ENCODE measurements around the gene ME3.
A peak's percentile ranks its signal among the peaks of the same experiment; 100 is the strongest.
"Not testable (repeated sequence)": the region's sequence is repeated elsewhere in the genome, so short reads cannot be mapped to it uniquely, and the experiment has no call there.

ME3 gene

DNA sequence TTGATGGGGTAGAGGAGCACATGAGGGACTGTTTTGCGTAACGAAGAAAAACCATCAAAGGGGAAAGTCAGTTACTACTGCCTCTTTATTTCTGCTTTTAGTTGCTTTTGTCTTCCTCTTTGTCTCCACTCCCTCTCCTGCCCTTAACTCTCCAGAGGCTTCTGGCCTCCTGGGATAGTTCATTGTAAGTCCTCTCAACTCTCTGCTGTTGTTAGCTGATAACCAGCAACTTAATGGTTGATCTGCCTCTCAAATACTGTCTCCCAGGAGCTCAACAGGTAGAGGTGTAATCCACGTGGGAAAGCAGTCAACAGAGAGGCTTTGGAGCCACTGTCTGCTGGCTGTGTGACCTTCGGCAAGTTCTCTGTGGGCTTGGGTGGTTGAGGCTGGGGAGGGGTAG lies 250.5 kb downstream of the ME3 start:
- no peak for DNase-seq (ENCODE audit: low read depth, low spot score)
- TF ChIP-seq, protein P1, sequence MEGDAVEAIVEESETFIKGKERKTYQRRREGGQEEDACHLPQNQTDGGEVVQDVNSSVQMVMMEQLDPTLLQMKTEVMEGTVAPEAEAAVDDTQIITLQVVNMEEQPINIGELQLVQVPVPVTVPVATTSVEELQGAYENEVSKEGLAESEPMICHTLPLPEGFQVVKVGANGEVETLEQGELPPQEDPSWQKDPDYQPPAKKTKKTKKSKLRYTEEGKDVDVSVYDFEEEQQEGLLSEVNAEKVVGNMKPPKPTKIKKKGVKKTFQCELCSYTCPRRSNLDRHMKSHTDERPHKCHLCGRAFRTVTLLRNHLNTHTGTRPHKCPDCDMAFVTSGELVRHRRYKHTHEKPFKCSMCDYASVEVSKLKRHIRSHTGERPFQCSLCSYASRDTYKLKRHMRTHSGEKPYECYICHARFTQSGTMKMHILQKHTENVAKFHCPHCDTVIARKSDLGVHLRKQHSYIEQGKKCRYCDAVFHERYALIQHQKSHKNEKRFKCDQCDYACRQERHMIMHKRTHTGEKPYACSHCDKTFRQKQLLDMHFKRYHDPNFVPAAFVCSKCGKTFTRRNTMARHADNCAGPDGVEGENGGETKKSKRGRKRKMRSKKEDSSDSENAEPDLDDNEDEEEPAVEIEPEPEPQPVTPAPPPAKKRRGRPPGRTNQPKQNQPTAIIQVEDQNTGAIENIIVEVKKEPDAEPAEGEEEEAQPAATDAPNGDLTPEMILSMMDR (IDR thresholded peaks at IDR 0.05; ENCODE audit: insufficient read depth, low read length, missing control alignments): no peak
- ChIA-PET CTCF (interaction anchor here (19.8 kb wide), 1 partner anchor 58 kb away, joined by 247 read pairs; no protein-coding TSS in a partner anchor), POLR2A (no interaction called here)
- H3K4me3 ChIP-seq (ENCODE audit: low read depth, low read length): no peak overlapping the region

DNA sequence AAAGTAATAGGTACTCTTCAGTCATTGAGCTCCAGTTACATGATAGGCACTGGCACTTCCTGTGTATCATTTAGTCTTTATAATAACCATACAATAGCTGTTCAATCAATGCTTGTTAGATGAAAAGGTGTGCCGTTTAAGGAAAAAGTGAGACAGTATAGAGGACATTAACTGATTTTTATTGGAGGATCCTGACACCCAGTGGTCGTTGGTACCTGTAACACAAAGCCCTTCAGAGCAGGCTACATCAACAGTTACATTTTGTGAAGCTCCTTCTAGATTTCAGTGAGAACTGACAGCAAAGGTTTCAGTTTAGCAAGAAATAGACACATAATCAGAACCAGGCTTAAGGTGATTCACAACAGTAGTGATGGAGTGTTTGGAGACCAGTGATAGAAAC lies 253.5 kb downstream of the ME3 start:
- H3K4me3 ChIP-seq (ENCODE audit: low read depth, low read length): no peak overlapping the region
- CTCF ChIA-PET: interaction anchor here (0.7 to 19.8 kb wide), 10 partner anchors 10 to 208 kb away, joined by 3 to 247 read pairs (median 4); no protein-coding TSS in a partner anchor
- TF ChIP-seq, protein P1 (IDR thresholded peaks at IDR 0.05; ENCODE audit: insufficient read depth, low read length, missing control alignments): peak; percentile 32
- POLR2A ChIA-PET: interaction anchor here (0.6 kb wide), 1 partner anchor 303 kb away, joined by 3 read pairs; no protein-coding TSS in a partner anchor
- DNase-seq (ENCODE audit: low read depth, low spot score): no peak

DNA sequence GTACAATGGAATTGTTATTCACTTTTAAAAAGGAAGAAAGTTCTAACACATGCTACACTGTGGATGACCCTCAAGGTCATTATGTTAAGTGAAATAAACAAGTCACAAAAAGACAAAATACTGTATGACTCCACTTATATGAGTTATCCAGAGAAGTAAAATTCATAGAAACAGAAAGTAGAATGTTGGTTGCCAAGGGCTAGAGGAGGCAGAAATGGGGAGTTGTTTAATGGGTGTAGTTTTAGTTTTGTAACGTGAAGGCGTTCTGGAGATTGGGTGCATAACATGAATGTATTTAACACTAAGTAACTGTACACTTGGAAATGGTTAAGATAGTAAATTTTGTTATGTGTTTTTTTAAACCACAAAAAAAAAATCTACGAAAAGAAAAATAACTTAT lies 253.9 kb downstream of the ME3 start:
- H3K4me3 ChIP-seq (ENCODE audit: low read depth, low read length): no peak overlapping the region
- no peak for DNase-seq (ENCODE audit: low read depth, low spot score)
- CTCF ChIA-PET: interaction anchor here (0.7 to 19.8 kb wide), 9 partner anchors 10 to 209 kb away, joined by 3 to 247 read pairs (median 4); no protein-coding TSS in a partner anchor
- TF ChIP-seq, protein P1 (IDR thresholded peaks at IDR 0.05; ENCODE audit: insufficient read depth, low read length, missing control alignments): no peak
- POLR2A ChIA-PET: interaction anchor here (0.6 kb wide), 1 partner anchor 303 kb away, joined by 3 read pairs; no protein-coding TSS in a partner anchor

DNA sequence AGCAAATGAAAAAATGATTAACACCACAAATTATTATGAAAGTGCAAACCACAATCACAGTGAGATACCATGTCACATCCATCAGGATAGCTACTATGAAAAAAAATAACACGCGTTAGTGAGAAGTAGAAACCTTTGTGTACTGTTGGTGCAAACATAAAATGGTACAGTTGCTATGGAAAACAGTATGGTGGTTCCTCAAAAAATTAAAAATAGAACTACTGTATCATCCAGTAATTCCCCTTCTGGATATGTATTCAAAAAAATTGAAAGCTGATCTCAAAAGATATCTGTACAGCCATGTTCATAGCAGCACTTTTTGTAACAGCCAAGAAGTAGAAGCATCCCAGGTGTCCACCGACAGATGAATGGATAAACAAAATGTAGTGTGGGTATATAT lies 254.3 kb downstream of the ME3 start:
- ChIA-PET CTCF (interaction anchor here (0.7 to 19.8 kb wide), 6 partner anchors 9 to 209 kb away, joined by 3 to 247 read pairs (median 4); no protein-coding TSS in a partner anchor), POLR2A (no interaction called here)
- DNase-seq (ENCODE audit: low read depth, low spot score): no peak

DNA sequence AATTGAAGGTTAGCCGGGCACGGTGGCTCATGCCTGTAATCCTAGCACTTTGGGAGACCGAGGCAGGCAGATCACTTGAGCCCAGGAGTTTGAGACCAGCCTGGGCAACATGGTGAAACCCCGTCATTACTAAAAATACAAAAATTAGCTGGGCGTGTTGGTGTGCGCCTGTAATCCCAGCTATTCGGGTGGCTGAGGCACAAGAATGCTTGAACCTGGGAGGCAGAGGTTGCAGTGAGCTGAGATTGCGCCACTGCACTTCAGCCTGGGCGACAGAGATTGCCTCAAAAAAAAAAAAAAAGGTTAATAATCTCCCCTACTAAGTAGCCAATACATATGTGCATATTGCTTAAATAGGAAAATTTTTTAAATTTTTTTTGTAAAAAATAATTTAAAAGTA lies 255.5 kb downstream of the ME3 start:
- POLR2A ChIA-PET; H3K4me3 ChIP-seq (ENCODE audit: low read depth, low read length); DNase-seq (ENCODE audit: low read depth, low spot score): not testable (repeated sequence)
- CTCF ChIA-PET: interaction anchor here (1.2 to 19.8 kb wide), 2 partner anchors 23 to 53 kb away, joined by 3 to 247 read pairs; no protein-coding TSS in a partner anchor

More for the DNA sequence above, 254.3 kb downstream of the ME3 start:
- TF ChIP-seq, protein P1 (IDR thresholded peaks at IDR 0.05; ENCODE audit: insufficient read depth, low read length, missing control alignments): no peak
- no peak overlapping the region for H3K4me3 ChIP-seq (ENCODE audit: low read depth, low read length)

DNA sequence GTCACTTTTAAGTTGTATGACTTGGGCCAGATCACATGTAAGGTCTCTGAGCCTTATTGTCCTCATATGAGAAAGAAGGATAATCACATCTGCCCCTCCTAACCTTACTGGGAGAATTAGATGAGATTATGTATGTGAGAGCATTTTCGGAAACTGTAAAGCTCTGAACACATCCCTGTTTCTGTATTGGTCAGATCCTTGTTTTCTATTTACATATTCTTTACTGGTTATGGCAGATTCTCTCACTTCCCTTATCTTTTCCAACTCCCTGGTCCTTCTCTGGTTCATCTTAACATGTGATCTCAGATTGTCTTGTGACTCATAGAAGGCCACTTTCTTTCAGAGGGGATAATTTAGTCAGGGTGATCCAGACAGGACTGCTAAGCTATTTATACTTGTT lies 255.9 kb downstream of the ME3 start:
- TF ChIP-seq, protein P1 (IDR thresholded peaks at IDR 0.05; ENCODE audit: insufficient read depth, low read length, missing control alignments): no peak
- CTCF ChIA-PET: interaction anchor here (1.2 to 19.8 kb wide), 2 partner anchors 22 to 53 kb away, joined by 3 to 247 read pairs; no protein-coding TSS in a partner anchor
- POLR2A ChIA-PET: no interaction called here
- DNase-seq (ENCODE audit: low read depth, low spot score): no peak
- H3K4me3 ChIP-seq (ENCODE audit: low read depth, low read length): no peak overlapping the region

DNA sequence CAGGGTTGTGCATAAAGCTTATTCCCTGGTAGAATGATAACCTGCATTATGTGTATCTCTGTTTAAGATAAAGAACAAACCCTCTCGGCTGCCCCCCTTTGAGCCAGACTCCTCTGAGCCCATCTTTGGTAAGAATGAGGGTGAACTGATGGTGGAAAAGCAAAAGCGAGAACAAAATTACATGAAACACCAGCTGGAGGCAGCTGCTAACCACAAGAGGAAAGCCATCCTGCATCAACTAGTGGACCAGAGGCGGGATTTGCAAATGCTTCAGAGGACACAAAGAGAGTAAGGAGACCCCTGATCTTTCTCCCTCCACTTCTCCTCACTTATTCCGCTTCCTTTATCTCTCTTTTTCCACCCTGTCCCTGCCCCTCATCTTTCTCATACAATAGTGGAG lies 257.4 kb downstream of the ME3 start:
- ChIA-PET POLR2A (no interaction called here), CTCF (interaction anchor here (1.0 to 19.8 kb wide), 4 partner anchors 10 to 524 kb away, joined by 3 to 247 read pairs (median 6); no protein-coding TSS in a partner anchor)
- no peak for DNase-seq (ENCODE audit: low read depth, low spot score)
- no peak overlapping the region for H3K4me3 ChIP-seq (ENCODE audit: low read depth, low read length)
- TF ChIP-seq, protein P1 (IDR thresholded peaks at IDR 0.05; ENCODE audit: insufficient read depth, low read length, missing control alignments): no peak

Data from AG04449 (cell line).